SK-N-SH treated with all-trans-retinoic acid at 6 μM for 48 hours (cell line): ENCODE measurements around the gene XYLB.

Experiments
- ATAC-seq: fragments of 200-7000 bp; cut with Tn5 transposase; 3 replicates; pipeline ENCODE4 v1.9.1; 2020; ENCODE audit warnings: mild to moderate bottlenecking, moderate library complexity
- ARNTL ChIP-seq: fragments of 450-650 bp; formaldehyde crosslinking; IDR thresholded peaks from 2 replicates; pipeline ENCODE4 v1.5.0; 2020; ENCODE audit warnings: low read depth, mild to moderate bottlenecking, moderate library complexity, borderline replicate concordance
- BACH2 ChIP-seq: fragments of 250-450 bp; sonication (Bioruptor Pico); IDR thresholded peaks from 2 replicates; pipeline ENCODE4 v1.9.0; 2021; ENCODE audit warnings: mild to moderate bottlenecking, borderline replicate concordance
- CSDC2 ChIP-seq: fragments of 250-450 bp; sonication (Bioruptor Pico); IDR thresholded peaks from 2 replicates; pipeline ENCODE4 v1.5.0; 2020; ENCODE audit warnings: mild to moderate bottlenecking, moderate library complexity
- ESRRG ChIP-seq: fragments of 250-450 bp; sonication (Bioruptor Pico); IDR thresholded peaks from 2 replicates; pipeline ENCODE4 v1.6.1; 2021; ENCODE audit warnings: mild to moderate bottlenecking
- GLIS3 ChIP-seq: fragments of 250-450 bp; sonication (Bioruptor Pico); IDR thresholded peaks from 2 replicates; pipeline ENCODE4 v1.5.0; 2020; ENCODE audit warnings: mild to moderate bottlenecking, moderate library complexity
- ISL1 ChIP-seq: fragments of 250-450 bp; sonication (Bioruptor Pico); IDR thresholded peaks from 2 replicates; pipeline ENCODE4 v2.1.2; 2022; ENCODE audit warnings: mild to moderate bottlenecking, moderate library complexity
- OSR1 ChIP-seq: fragments of 250-450 bp; sonication (Bioruptor Pico); IDR thresholded peaks from 2 replicates; pipeline ENCODE4 v1.8.0; 2022; ENCODE audit warnings: moderate library complexity, mild to moderate bottlenecking, inconsistent platforms
- PPARA ChIP-seq: fragments of 250-450 bp; sonication (Bioruptor Pico); IDR thresholded peaks from 2 replicates; pipeline ENCODE4 v1.5.0; 2020; ENCODE audit warnings: mild to moderate bottlenecking, borderline replicate concordance
- SNAI2 ChIP-seq: fragments of 250-450 bp; sonication (Bioruptor Pico); IDR thresholded peaks from 2 replicates; pipeline ENCODE4 v1.5.0; 2020; ENCODE audit warnings: mild to moderate bottlenecking, moderate library complexity
- TCF4 ChIP-seq: fragments of 250-450 bp; sonication (Bioruptor Pico); IDR thresholded peaks from 2 replicates; pipeline ENCODE4 v1.8.0; 2021; ENCODE audit warnings: mild to moderate bottlenecking, moderate library complexity, borderline replicate concordance
- TOX ChIP-seq: fragments of 250-450 bp; sonication (Bioruptor Pico); IDR thresholded peaks from 2 replicates; pipeline ENCODE4 v1.8.0; 2021; ENCODE audit warnings: mild to moderate bottlenecking, moderate library complexity, borderline replicate concordance
- TSHZ2 ChIP-seq: fragments of 250-450 bp; sonication (Bioruptor Pico); IDR thresholded peaks from 2 replicates; pipeline ENCODE4 v1.5.0; 2020; ENCODE audit warnings: mild to moderate bottlenecking, moderate library complexity
- ZC3H10 ChIP-seq: fragments of 250-450 bp; sonication (Bioruptor Pico); IDR thresholded peaks from 2 replicates; pipeline ENCODE4 v1.5.1; 2021; ENCODE audit warnings: mild to moderate bottlenecking, moderate library complexity
- ZFP3 ChIP-seq: fragments of 250-450 bp; sonication (Bioruptor Pico); IDR thresholded peaks from 2 replicates; pipeline ENCODE4 v1.5.0; 2020; ENCODE audit warnings: mild to moderate bottlenecking, moderate library complexity
- ZFP30 ChIP-seq: fragments of 450-650 bp; formaldehyde crosslinking; IDR thresholded peaks from 2 replicates; pipeline ENCODE4 v1.5.0; 2022; ENCODE audit warnings: mild to moderate bottlenecking, moderate library complexity
- ZNF565 ChIP-seq: fragments of 450-650 bp; formaldehyde crosslinking; conservative IDR thresholded peaks from 2 replicates; pipeline ENCODE4 v1.5.0; 2020; ENCODE audit warnings: low read depth, mild to moderate bottlenecking, moderate library complexity
- ZNF70 ChIP-seq: fragments of 450-650 bp; formaldehyde crosslinking; IDR thresholded peaks from 2 replicates; pipeline ENCODE4 v1.5.0; 2020; ENCODE audit warnings: mild to moderate bottlenecking, moderate library complexity
- ZNF8 ChIP-seq: fragments of 450-650 bp; formaldehyde crosslinking; IDR thresholded peaks from 2 replicates; pipeline ENCODE4 v1.5.0; 2020; ENCODE audit warnings: mild to moderate bottlenecking, moderate library complexity
- TF ChIP-seq, protein P1 (sequence below): fragments of 250-450 bp; sonication (Bioruptor Pico); IDR thresholded peaks from 2 replicates; pipeline ENCODE4 v1.5.1; 2021; ENCODE audit warnings: mild to moderate bottlenecking, moderate library complexity

XYLB gene

GRCh38 chr3:38446812-38447211 is 100.2 kb downstream of the XYLB start (continued):
- TF ChIP-seq ARNTL (CRISPR knock-in tag) (no peak), CSDC2 (CRISPR knock-in tag) (no peak), ZFP30 (no peak), OSR1 (CRISPR knock-in tag) (no peak), ISL1 (no peak)
- TF ChIP-seq, all 23 proteins: peak for 0

DNA sequence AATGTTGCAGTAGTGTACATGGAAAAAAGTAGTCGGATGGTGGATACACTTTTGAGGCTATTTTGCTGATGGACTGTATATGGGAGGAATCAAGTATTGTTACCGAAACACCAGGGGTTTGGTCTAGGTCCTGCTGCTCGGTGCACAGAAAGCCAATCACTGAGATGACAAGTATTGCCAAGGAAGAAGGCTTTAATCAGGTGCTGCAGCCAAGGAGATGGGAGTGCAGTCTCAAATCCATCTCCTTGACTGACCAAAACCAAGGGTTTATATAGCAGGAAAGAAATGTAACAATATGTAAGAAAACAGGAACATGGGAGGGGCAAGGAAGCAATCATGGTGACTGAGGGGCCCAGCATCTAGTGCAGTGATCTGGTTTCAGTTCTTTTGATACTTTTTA is 104.3 kb downstream of the XYLB start:
- no peak for ATAC-seq
- TF ChIP-seq ARNTL (CRISPR knock-in tag) (no peak), PPARA (no peak), TCF4 (CRISPR knock-in tag) (no peak), ZNF70 (CRISPR knock-in tag) (no peak), GLIS3 (CRISPR knock-in tag) (no peak), ZNF8 (CRISPR knock-in tag) (no peak), ZFP3 (no peak), ISL1 (no peak), SNAI2 (CRISPR knock-in tag) (no peak), OSR1 (CRISPR knock-in tag) (no peak), ZNF565 (CRISPR knock-in tag) (no peak), ZC3H10 (CRISPR knock-in tag) (no peak), ESRRG (CRISPR knock-in tag) (no peak), TOX (CRISPR knock-in tag) (no peak), BACH2 (CRISPR knock-in tag) (no peak)
- TF ChIP-seq, protein P1, sequence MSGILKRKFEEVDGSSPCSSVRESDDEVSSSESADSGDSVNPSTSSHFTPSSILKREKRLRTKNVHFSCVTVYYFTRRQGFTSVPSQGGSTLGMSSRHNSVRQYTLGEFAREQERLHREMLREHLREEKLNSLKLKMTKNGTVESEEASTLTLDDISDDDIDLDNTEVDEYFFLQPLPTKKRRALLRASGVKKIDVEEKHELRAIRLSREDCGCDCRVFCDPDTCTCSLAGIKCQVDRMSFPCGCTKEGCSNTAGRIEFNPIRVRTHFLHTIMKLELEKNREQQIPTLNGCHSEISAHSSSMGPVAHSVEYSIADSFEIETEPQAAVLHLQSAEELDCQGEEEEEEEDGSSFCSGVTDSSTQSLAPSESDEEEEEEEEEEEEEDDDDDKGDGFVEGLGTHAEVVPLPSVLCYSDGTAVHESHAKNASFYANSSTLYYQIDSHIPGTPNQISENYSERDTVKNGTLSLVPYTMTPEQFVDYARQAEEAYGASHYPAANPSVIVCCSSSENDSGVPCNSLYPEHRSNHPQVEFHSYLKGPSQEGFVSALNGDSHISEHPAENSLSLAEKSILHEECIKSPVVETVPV: no peak

GRCh38 chr3:38453075-38453912 is 106.7 kb downstream of the XYLB start, which contains the start of gene ACVR2B:
Gene ACVR2B, plus strand, starts transcription at chr3:38453890. Its CDS starts 433 bp downstream, at chr3:38454323.
- peak; percentile 63 for ATAC-seq
- TF ChIP-seq ZNF70 (CRISPR knock-in tag) (no peak), TSHZ2 (no peak), SNAI2 (CRISPR knock-in tag) (no peak), ZC3H10 (CRISPR knock-in tag) (no peak), ZFP30 (no peak), ARNTL (CRISPR knock-in tag) (no peak), CSDC2 (CRISPR knock-in tag) (no peak)
- TF ChIP-seq, all 23 proteins: peak for 0

DNA sequence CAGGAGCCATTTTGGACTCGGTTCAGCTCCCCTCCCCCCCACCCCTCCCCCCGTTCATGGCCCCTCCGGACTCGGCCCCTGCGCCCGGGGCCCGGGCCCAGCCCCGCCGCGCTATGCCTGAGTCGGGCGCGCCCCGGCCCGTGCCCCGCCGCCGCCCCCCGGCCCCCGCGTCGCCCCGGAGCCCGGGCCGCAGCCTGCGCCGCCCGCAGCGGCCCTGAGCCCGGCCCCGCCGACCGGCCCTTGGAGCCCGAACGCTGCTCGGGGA is 107.3 kb downstream of the XYLB start:
- no peak for ATAC-seq
- no peak for TF ChIP-seq ARNTL (CRISPR knock-in tag)
- TF ChIP-seq CSDC2 (CRISPR knock-in tag): no peak

DNA sequence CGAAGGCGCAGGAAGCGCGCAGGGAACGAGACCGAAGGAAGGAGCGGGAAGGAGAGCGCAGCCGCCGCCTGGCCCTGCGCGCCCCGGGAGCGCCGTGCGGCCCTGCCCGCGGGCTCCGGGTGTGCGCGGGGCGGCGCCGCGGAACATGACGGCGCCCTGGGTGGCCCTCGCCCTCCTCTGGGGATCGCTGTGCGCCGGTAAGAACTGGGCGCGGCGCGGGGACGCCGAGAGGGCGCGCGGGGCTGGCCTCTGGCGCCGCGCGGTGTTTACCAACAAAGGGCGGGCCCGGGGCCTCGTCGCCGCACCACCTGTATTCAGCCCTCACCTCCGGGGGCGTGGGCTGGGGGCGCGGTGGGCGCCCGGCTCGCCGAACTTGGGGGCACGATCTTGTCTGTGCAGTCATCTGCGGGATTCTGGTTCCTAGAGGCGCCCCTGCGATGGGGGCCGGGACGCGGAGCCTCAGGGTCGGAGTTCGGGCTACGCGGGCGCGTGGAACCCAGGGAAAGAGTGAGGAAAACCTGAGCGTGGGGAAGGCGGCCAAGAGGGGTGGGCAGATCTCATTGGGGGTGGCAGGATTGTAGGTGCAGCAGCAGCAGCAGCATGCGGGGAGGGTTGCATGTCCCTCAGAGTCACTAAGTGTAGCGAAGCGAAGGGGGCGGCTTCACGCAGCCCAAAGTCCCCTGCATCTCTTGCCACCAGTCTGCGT is 107.7 kb downstream of the XYLB start:
- peak; percentile 38 for ATAC-seq
- TF ChIP-seq GLIS3 (CRISPR knock-in tag) (no peak), ZNF565 (CRISPR knock-in tag) (no peak), ZFP30 (no peak), BACH2 (CRISPR knock-in tag) (no peak)
